ENCODE results near the gene BMF.
"Not testable (repeated sequence)": the region's sequence is repeated elsewhere in the genome, so short reads cannot be mapped to it uniquely, and the experiment has no call there.

Gene BMF

GRCh38 chr15:40128766-40129660 lies 20.3 kb upstream of the BMF start:
- no peak for TF ChIP-seq CTCF (IDR thresholded peaks at IDR 0.05; ENCODE audit: control extremely low read depth, extremely low read depth, low read depth, missing control alignments)
- ChIA-PET CTCF (interaction anchor here (1.0 kb wide), 1 partner anchor 84 kb away, joined by 3 read pairs; no protein-coding TSS in a partner anchor), POLR2A (no interaction called here)
- DNase-seq (ENCODE audit: extremely low spot score): no peak

GRCh38 chr15:40125950-40126349 lies 17.3 kb upstream of the BMF start:
- no peak for DNase-seq (ENCODE audit: extremely low spot score)
- ChIA-PET CTCF (no interaction called here), POLR2A (no interaction called here)
- no peak for TF ChIP-seq CTCF (IDR thresholded peaks at IDR 0.05; ENCODE audit: control extremely low read depth, extremely low read depth, low read depth, missing control alignments)

GRCh38 chr15:40124807-40125285 lies 16.2 kb upstream of the BMF start:
- DNase-seq (ENCODE audit: extremely low spot score); CTCF ChIA-PET; POLR2A ChIA-PET: not testable (repeated sequence)

GRCh38 chr15:40124333-40124732 lies 15.7 kb upstream of the BMF start:
- CTCF ChIA-PET: interaction anchor here (1.3 kb wide), 1 partner anchor 87 kb away, joined by 3 read pairs; no protein-coding TSS in a partner anchor
- DNase-seq (ENCODE audit: extremely low spot score); POLR2A ChIA-PET: not testable (repeated sequence)

- DNase-seq (ENCODE audit: extremely low spot score); POLR2A ChIA-PET: not testable (repeated sequence)
- CTCF ChIA-PET: interaction anchor here (1.2 to 1.3 kb wide), 2 partner anchors 17 to 87 kb away, joined by 3 read pairs; no protein-coding TSS in a partner anchor
Measured at GRCh38 chr15:40123863-40124262, 15.2 kb upstream of the BMF start.

GRCh38 chr15:40122989-40123388 lies 14.3 kb upstream of the BMF start:
- CTCF ChIA-PET: interaction anchor here (1.2 to 1.3 kb wide), 2 partner anchors 16 to 86 kb away, joined by 3 read pairs; no protein-coding TSS in a partner anchor
- POLR2A ChIA-PET: not testable (repeated sequence)

GRCh38 chr15:40121911-40122638 lies 13.4 kb upstream of the BMF start:
- ChIA-PET CTCF (interaction anchor here (0.8 to 1.3 kb wide), 4 partner anchors 13 to 77 kb away, joined by 3 to 4 read pairs (median 3); partner anchors contain the start of gene BMF), POLR2A (no interaction called here)
- no peak for TF ChIP-seq CTCF (IDR thresholded peaks at IDR 0.05; ENCODE audit: control extremely low read depth, extremely low read depth, low read depth, missing control alignments)
- no peak for DNase-seq (ENCODE audit: extremely low spot score)

More at GRCh38 chr15:40122989-40123388, 14.3 kb upstream of the BMF start:
- not testable (repeated sequence) for DNase-seq (ENCODE audit: extremely low spot score)

GRCh38 chr15:40118473-40118872 lies 9.8 kb upstream of the BMF start:
- CTCF ChIA-PET: interaction anchor here (23.9 kb wide), 1 partner anchor 24 kb away, joined by 494 read pairs; the partner anchor contains the start of gene BMF

More at GRCh38 chr15:40118473-40118872, 9.8 kb upstream of the BMF start:
- POLR2A ChIA-PET: no interaction called here
- DNase-seq (ENCODE audit: extremely low spot score): no peak
- no peak for TF ChIP-seq CTCF (IDR thresholded peaks at IDR 0.05; ENCODE audit: control extremely low read depth, extremely low read depth, low read depth, missing control alignments)

Measured in GM10248 (cell line).